GM21423 (cell line): Measurements from ENCODE around the gene PBX4.

ENCODE experiments used
- ATAC-seq: cut with Tn5 transposase; IDR thresholded peaks from one replicate; pipeline ENCODE4 v1.9.1; 2021; ENCODE audit warnings: mild to moderate bottlenecking, moderate library complexity; ENCODE audit not compliant: unreplicated experiment

Gene PBX4

GRCh38 chr19:19592690-19593089 is 25.8 kb downstream of the PBX4 start:
- ATAC-seq = no peak

GRCh38 chr19:19591133-19591825 is 27.2 kb downstream of the PBX4 start:
- peak; percentile 62 for ATAC-seq

- ATAC-seq = no peak
Observed at GRCh38 chr19:19588546-19588945, 29.9 kb downstream of the PBX4 start.

GRCh38 chr19:19587771-19588170 is 30.7 kb downstream of the PBX4 start:
- no peak for ATAC-seq

- no peak for ATAC-seq
Observed at GRCh38 chr19:19584356-19584755, 34.1 kb downstream of the PBX4 start.

- no peak for ATAC-seq
Observed at GRCh38 chr19:19582471-19582870, 36.0 kb downstream of the PBX4 start.

- ATAC-seq = no peak
Observed at GRCh38 chr19:19581391-19581790, 37.1 kb downstream of the PBX4 start.

- no peak for ATAC-seq
Observed at GRCh38 chr19:19580418-19580817, 38.1 kb downstream of the PBX4 start.

- ATAC-seq = no peak
Observed at GRCh38 chr19:19579533-19580361, 38.7 kb downstream of the PBX4 start.

GRCh38 chr19:19578252-19578651 is 40.2 kb downstream of the PBX4 start:
- no peak for ATAC-seq

- no peak for ATAC-seq
Observed at GRCh38 chr19:19575411-19575810, 43.1 kb downstream of the PBX4 start.

- ATAC-seq = no peak
Observed at GRCh38 chr19:19571071-19571786, 47.3 kb downstream of the PBX4 start.

- ATAC-seq = no peak
Observed at GRCh38 chr19:19570571-19570970, 47.9 kb downstream of the PBX4 start.

GRCh38 chr19:19568802-19569756 is 49.4 kb downstream of the PBX4 start:
- ATAC-seq = no peak

GRCh38 chr19:19567391-19567790 is 51.1 kb downstream of the PBX4 start:
- no peak for ATAC-seq

- ATAC-seq = no peak
Observed at GRCh38 chr19:19566306-19566705, 52.2 kb downstream of the PBX4 start.

- no peak for ATAC-seq
Observed at GRCh38 chr19:19563348-19563848, 55.1 kb downstream of the PBX4 start.

- no peak for ATAC-seq
Observed at GRCh38 chr19:19562665-19563347, 55.7 kb downstream of the PBX4 start.

GRCh38 chr19:19561946-19562664 is 56.4 kb downstream of the PBX4 start:
- no peak for ATAC-seq
